AG04450 (cell line): ENCODE measurements around the gene SMARCB1. TPM values are rescaled to one million over a fixed set of nuclear protein-coding genes. Genes with fewer than 3 reads are reported as not detected.

Experiments
- CTCF ChIA-PET: fragments of 300-600, 350-600 bp; formaldehyde crosslinking; extraction: SDS; loops from one replicate; lab custom pipeline; 2022; ENCODE audit warnings: antibody characterized with exemption, inconsistent platforms; lab: Charles Lee
- POLR2A ChIA-PET: fragments of 350-600 bp; formaldehyde crosslinking; extraction: SDS; loops from one replicate; lab custom pipeline; 2021; ENCODE audit warnings: antibody characterized with exemption, inconsistent platforms; lab: Yijun Ruan, JAX
- DNase-seq: peaks from one replicate; pipeline ENCODE4 v3.0.0-alpha.2; 2011; ENCODE audit warnings: low read depth, low spot score
- H3K27ac ChIP-seq: one replicate; pipeline ENCODE4 v1.5.1; 2012; ENCODE audit warnings: low read depth, low read length, control low read depth
- H3K27me3 ChIP-seq: one replicate; pipeline ENCODE4 v1.6.0; 2012; ENCODE audit warnings: low read length; ENCODE audit not compliant: control insufficient read depth, insufficient read depth
- H3K4me3 ChIP-seq: 2 replicates; pipeline ENCODE4 v1.5.1; 2011; ENCODE audit warnings: mild to moderate bottlenecking, low read depth, low read length, control low read depth
- H3K9me3 ChIP-seq: 2 replicates; pipeline ENCODE4 v1.5.1; 2012; ENCODE audit warnings: low read length; ENCODE audit not compliant: control insufficient read depth, insufficient read depth
- polyA plus RNA-seq: library from polyadenylated mRNA; depleted of rRNA; stranded (reverse); fragments of >200 nt; gene quantifications from 2 replicates; pipeline ENCODE4 v1.2.3, GENCODE V29; 2011
- TF ChIP-seq, protein P1 (sequence below): IDR thresholded peaks from 2 replicates; pipeline ENCODE4 v1.5.1; 2011; ENCODE audit warnings: low read depth, low read length, control low read depth, inconsistent platforms

SMARCB1 gene
- polyA plus RNA-seq, 1 experiment = 180 TPM

DNA sequence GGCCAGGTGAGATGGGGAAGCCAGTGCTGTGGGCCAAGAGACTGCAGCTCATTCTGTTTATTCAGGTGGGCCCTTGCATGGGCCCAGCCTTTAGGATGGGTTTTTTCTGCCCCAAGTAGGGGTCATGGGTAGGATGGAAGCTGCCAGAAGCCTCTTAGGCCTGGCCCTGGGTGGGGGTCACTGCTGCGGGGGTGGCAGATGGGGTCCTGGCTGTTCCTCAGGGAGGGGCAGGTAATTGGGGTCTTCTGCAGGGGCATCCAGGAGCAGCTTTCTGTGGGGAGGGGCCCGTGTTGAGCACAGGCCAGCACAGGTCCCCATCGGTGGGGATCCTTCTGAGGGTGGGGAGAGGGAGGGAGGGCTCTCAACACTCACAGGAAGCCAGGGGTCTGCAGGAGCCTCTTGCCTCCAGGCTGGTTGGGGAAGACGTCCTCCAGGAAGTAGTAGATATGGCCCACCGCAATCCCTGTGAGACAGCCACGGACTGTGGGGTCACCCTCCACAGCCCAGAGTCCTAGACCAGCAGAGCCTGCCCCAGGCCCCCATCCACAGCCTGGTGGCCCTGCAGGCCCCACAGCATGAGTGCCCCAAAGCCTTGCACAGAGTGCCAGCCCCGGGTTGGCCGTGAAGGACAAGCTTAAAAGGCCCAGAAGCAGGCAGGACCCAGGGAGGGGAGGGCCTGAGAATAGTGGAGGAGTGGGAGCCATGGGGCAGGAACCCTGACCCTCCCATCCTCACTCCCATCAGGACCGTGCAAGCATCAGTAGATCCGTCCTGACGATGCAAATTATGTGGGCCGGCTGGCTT lies 50.1 kb downstream of the SMARCB1 start:
- TF ChIP-seq, protein P1, sequence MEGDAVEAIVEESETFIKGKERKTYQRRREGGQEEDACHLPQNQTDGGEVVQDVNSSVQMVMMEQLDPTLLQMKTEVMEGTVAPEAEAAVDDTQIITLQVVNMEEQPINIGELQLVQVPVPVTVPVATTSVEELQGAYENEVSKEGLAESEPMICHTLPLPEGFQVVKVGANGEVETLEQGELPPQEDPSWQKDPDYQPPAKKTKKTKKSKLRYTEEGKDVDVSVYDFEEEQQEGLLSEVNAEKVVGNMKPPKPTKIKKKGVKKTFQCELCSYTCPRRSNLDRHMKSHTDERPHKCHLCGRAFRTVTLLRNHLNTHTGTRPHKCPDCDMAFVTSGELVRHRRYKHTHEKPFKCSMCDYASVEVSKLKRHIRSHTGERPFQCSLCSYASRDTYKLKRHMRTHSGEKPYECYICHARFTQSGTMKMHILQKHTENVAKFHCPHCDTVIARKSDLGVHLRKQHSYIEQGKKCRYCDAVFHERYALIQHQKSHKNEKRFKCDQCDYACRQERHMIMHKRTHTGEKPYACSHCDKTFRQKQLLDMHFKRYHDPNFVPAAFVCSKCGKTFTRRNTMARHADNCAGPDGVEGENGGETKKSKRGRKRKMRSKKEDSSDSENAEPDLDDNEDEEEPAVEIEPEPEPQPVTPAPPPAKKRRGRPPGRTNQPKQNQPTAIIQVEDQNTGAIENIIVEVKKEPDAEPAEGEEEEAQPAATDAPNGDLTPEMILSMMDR = no peak
- no peak overlapping the region for H3K27ac ChIP-seq
- H3K27me3 ChIP-seq = peaks cover 10% of the 10 kb centered on the region
- H3K4me3 ChIP-seq = no peak overlapping the region
- CTCF ChIA-PET = interaction anchor here (1.8 kb wide), 1 partner anchor 13 kb away, joined by 6 read pairs; no protein-coding TSS in a partner anchor
- no peak for DNase-seq
- POLR2A ChIA-PET = interaction anchor here (0.6 kb wide), 1 partner anchor 66 kb away, joined by 3 read pairs; no protein-coding TSS in a partner anchor
- H3K9me3 ChIP-seq = peaks cover 13% of the 10 kb centered on the region; the same call in 1 of the 2 replicates

DNA sequence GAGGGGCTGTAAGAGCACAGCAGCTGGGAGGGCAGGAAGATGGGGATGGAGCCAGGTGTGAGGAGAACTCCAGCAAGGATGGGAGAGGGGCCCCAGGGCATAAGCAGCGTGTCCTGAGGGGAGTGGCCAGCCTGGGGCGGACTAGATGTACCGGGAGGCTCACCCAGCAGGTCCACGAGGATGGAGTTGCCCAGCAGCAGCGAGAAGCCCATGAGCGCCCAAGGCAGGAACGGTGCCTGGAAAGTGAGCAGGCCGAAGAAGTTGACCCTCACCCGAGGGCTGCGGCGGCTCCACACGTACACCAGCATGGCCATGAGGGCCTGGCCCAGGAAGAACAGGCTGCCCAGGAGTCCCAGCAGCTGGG lies 50.7 kb downstream of the SMARCB1 start:
- H3K9me3 ChIP-seq = peaks cover 13% of the 10 kb centered on the region; the same call in 1 of the 2 replicates
- no peak overlapping the region for H3K27ac ChIP-seq
- POLR2A ChIA-PET = no interaction called here
- H3K4me3 ChIP-seq = no peak overlapping the region
- no peak for DNase-seq
- CTCF ChIA-PET = interaction anchor here (1.8 kb wide), 1 partner anchor 12 kb away, joined by 6 read pairs; no protein-coding TSS in a partner anchor
- H3K27me3 ChIP-seq = peaks cover 15% of the 10 kb centered on the region
- TF ChIP-seq, protein P1 = no peak

DNA sequence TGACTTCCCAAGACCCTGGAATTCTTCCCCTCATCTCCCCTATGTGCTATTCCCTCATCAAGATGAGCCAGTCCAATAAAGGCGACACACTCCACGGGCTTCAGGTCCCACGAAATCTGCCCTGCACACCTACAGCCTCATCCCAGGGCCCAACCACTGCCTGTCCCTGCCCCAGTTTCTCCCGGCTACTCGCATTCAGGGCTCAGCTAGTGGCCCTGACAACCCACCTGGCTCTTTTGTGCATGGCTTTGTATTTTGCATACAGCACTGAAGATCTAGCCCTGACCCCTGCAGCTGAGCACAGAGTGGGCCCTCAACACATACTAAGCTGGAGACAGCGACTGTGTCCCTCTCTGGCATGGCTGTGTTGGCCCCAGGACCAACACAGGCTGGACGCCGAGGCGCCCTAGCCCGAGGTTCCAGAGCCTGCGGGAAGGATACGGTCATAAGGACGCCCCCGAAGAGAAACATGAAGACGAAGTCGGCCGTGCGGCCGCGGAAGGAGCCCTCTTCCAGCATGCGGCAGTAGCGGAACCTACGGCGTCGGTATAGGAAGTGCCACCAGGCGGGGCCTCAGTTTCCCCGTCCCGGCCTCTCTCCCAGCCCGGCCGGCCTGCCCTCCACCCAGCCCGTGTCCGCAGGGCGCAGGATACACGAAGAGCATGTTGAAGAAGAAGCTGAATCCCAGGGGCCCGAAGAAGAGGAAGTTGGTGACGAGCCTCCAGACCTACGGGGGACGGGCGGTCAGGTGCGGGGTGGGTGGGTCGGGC lies 51.3 kb downstream of the SMARCB1 start:
- ChIA-PET CTCF (interaction anchor here (1.3 kb wide), 1 partner anchor 12 kb away, joined by 5 read pairs; no protein-coding TSS in a partner anchor), POLR2A (no interaction called here)
- TF ChIP-seq, protein P1 = no peak
- Histone ChIP-seq H3K27ac (no peak overlapping the region), H3K9me3 (peaks cover 13% of the 10 kb centered on the region; the same call in 1 of the 2 replicates), H3K4me3 (peak overlapping the region; percentile 52; the same call in 1 of the 2 replicates), H3K27me3 (peaks cover 18% of the 10 kb centered on the region)
- no peak for DNase-seq

DNA sequence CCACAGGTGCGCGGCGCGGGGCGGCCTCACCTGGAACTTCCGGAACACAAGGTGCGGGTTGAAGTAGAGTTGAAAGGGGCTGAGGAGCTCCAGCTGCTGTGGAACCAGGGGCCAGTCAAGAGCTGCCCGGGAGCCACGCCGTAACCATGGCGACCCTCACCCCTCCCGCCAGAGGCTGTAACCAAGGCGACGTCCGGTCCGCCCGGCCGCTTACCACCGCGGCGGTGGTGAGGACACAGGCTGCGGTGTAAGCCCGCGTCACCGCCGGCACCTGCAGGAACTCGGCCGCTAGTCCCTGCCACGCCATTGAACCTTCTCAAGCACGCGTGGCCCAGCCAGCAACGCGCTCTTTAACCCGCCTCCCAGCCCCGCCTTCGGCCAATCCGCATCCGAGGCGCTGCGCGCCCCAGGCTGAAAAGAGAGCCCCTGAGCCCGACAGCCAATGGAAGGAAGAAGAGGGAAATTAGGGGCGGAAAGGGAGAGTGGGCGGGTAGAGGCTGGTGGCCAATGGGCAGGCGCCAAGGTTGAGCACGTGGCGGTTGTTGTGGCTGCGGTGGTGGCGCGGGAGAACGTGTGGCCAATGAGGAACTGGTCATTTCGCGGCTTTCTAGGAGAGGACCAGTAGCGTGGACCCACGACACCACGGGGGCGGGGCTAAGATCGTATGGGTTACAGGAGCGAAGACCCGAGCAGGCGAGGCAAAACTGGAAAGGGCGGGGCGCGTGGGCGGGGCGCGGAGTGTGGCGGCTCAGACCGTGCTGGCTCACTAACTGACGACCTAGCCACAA lies 52.1 kb downstream of the SMARCB1 start, which contains the start of gene DERL3:
DERL3 (minus strand) TSS at position 326 of the 788 bp plus-strand sequence; CDS start at position 307, 19 bp downstream.
- TF ChIP-seq, protein P1 = no peak
- ChIA-PET CTCF (interaction anchor here (1.3 kb wide), 1 partner anchor 11 kb away, joined by 5 read pairs; no protein-coding TSS in a partner anchor), POLR2A (no interaction called here)
- Histone ChIP-seq H3K4me3 (peak within 1 kb of the TSS; percentile 52), H3K27me3 (peaks cover 18% of the 10 kb centered on the region), H3K27ac (no peak within 1 kb of the TSS), H3K9me3 (peaks cover 13% of the 10 kb centered on the region; the same call in 1 of the 2 replicates)
- peak; percentile 88 for DNase-seq
